ENCODE measurements around the gene ANKRD55. TPM values are rescaled to one million over a fixed set of nuclear protein-coding genes. Genes with fewer than 3 reads are reported as not detected.

The ANKRD55 gene
- total and polyA plus RNA-seq, 2 of the 8 experiments (the other 6 are each of a cell fraction or from before 2014, with no cell fraction given): not detected

DNA sequence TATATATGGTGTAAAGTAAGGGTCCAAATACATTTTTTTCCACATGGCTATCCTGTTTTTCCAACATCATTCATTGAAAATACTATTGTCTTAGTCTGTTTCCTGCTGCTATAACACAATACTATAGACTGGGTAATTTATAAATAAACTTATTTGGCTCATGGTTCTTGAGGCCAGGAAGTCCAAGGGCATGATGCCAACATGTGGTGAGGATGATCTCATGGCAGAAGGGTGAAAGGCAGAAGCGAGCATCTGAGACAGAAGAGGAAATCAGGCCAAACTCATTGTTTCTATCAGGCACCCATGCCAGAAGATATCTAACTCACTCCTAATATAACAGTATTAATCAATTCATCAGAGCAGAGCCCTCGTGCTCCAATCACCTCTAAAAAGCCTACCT lies 42.6 kb downstream of the ANKRD55 start (continued):
- TF ChIP-seq BCL11A (IDR thresholded peaks at IDR 0.05; ENCODE audit: low read depth in 2 of 2, low read length in 2 of 2) (no peak), CEBPB (IDR thresholded peaks at IDR 0.05; ENCODE audit: low read depth, low read length) (no peak), BRCA1 (IDR thresholded peaks at IDR 0.05; ENCODE audit: low read depth, low read length) (no peak), EP300 (IDR thresholded peaks at IDR 0.05; ENCODE audit: borderline replicate concordance in 1 of 2, low read depth in 2 of 2, low read length in 2 of 2) (no peak)
